ENCODE data around the gene CDH20.

The CDH20 gene

DNA sequence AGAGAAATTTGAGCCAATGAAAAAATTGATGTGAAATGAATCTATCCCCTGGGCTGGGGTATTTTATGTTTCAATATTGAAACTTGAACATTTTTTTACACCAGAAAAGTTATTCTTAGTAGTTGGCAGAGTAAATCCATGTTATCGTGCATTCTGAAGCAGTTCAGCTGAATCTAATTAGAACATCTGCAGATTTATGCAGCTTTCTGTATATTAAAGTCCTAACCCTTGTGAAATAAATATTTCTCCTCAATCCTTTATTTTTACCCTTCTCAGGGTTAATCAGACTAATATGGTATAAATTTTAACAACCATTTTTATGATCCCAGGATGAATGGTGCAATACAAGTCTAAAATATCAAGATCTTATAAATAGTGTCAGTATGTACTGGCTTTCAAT, 69.5 kb downstream of the CDH20 start:
- Histone ChIP-seq H2AFZ (ENCODE audit: low read depth, low read length) (no peak overlapping the region), H3K9me3 (ENCODE audit: low read length) (no peaks in the 10 kb centered on the region), H3K27me3 (ENCODE audit: insufficient read depth, low read length) (no peaks in the 10 kb centered on the region), H3K4me1 (ENCODE audit: insufficient read depth, low read length) (peaks cover 20% of the 10 kb centered on the region), H3K36me3 (ENCODE audit: insufficient read depth, low read length) (no peaks in the 10 kb centered on the region), H3K4me3 (ENCODE audit: low read length) (no peak overlapping the region)

DNA sequence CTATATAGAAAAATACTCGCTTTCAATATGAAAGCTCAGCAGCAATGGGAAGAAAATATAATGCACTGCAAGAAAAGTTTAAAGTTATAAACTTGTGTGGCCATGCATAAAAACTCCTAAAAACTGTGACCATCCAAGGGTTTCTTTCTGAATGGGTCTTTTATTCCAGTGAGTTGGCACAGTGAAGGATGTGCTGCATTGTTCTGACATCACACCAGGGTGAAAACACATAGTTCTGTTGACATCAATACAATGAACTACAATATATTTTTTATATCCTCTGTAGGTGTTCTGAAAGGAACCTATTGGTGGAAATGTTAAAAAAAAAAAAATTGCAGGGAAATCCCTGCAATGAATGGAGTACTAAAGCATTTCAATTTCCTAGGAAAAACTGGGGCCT, 80.2 kb downstream of the CDH20 start:
- Histone ChIP-seq H3K27me3 (ENCODE audit: insufficient read depth, low read length) (no peaks in the 10 kb centered on the region), H3K9me3 (ENCODE audit: low read length) (no peaks in the 10 kb centered on the region), H3K4me3 (ENCODE audit: low read length) (no peak overlapping the region), H3K4me1 (ENCODE audit: insufficient read depth, low read length) (peaks cover 37% of the 10 kb centered on the region), H3K36me3 (ENCODE audit: insufficient read depth, low read length) (no peaks in the 10 kb centered on the region), H2AFZ (ENCODE audit: low read depth, low read length) (no peak overlapping the region)

DNA sequence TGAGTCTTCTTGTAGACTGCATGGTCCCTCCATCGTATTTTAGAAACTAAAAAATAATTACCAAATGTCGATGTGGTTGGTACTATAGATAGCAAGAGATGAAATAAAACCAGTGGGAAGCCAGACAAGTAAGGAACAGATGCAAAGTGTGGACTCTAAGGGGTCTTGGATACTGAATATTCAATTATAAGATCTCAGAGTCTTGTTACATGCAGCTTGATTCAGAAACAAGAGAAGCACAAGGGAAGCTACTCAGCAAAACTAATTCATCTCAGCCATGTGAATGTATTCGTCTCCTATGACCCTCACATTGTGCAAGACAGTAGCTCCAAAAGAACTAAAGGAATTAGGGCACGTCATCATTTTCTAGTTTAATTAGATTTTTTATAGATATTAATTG, 80.9 kb downstream of the CDH20 start:
- Histone ChIP-seq H3K36me3 (ENCODE audit: insufficient read depth, low read length) (no peaks in the 10 kb centered on the region), H3K9me3 (ENCODE audit: low read length) (no peaks in the 10 kb centered on the region), H3K4me1 (ENCODE audit: insufficient read depth, low read length) (peaks cover 36% of the 10 kb centered on the region), H2AFZ (ENCODE audit: low read depth, low read length) (no peak overlapping the region), H3K4me3 (ENCODE audit: low read length) (no peak overlapping the region), H3K27me3 (ENCODE audit: insufficient read depth, low read length) (no peaks in the 10 kb centered on the region)

DNA sequence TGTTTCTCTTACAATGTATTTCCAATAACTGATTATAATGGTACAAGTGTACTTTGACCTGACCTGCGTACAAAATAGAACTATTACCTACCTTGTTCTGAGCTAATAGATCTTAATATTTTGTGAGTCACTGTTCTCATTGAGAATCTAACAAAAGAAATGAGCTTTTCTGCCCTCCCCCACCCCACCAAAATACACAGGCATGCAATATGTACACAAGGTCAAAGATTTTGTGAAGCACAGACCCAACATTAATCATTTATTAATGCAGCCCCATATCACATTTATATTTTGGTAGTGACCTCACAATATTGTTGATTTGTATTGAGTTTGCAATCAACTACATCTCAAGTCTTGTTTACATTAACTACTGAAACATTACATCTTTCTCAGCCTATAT, 86.5 kb downstream of the CDH20 start:
- no peaks in the 10 kb centered on the region for H3K9me3 ChIP-seq (ENCODE audit: low read length)

DNA sequence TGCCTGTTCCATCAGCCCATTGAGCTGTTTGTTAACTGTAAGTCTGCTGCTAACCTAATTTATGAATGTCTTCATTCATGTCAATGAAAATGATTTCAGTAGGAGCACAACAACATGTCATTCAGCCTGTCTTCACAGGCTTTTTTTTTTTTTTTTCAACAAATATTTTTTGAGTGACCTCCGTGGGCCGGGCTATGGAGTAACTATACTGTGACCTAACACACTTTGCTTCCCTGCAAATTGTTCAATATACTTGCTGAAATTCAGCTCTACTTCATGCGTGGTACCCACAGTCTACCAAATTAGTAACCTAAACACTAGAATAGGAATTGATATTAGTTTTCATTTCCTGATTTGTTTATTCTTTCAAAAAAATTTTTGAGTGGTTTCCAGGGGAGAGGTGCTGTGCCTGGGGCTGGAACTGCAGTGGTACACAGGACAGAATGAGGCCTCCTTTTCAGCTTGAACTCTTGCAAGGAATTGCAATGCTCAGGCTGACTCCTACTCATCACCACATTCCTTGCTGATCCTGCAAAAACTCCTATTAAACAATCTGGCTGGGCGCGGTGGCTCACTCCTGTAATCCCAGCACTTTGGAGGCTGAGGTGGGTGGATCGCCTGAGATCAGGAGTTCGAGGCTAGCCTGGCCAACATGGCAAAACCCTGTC, 87.1 kb downstream of the CDH20 start:
- H2AFZ ChIP-seq (ENCODE audit: low read depth, low read length) = no peak overlapping the region
- no peaks in the 10 kb centered on the region for H3K36me3 ChIP-seq (ENCODE audit: insufficient read depth, low read length)
- H3K27me3 ChIP-seq (ENCODE audit: insufficient read depth, low read length) = no peaks in the 10 kb centered on the region
- H3K9me3 ChIP-seq (ENCODE audit: low read length) = no peaks in the 10 kb centered on the region
- H3K4me3 ChIP-seq (ENCODE audit: low read length) = no peak overlapping the region
- peaks cover 4% of the 10 kb centered on the region for H3K4me1 ChIP-seq (ENCODE audit: insufficient read depth, low read length)

More for the DNA sequence above, 86.5 kb downstream of the CDH20 start:
- Histone ChIP-seq H3K4me1 (ENCODE audit: insufficient read depth, low read length) (peaks cover 10% of the 10 kb centered on the region), H2AFZ (ENCODE audit: low read depth, low read length) (no peak overlapping the region), H3K36me3 (ENCODE audit: insufficient read depth, low read length) (no peaks in the 10 kb centered on the region), H3K4me3 (ENCODE audit: low read length) (no peak overlapping the region), H3K27me3 (ENCODE audit: insufficient read depth, low read length) (no peaks in the 10 kb centered on the region)

DNA sequence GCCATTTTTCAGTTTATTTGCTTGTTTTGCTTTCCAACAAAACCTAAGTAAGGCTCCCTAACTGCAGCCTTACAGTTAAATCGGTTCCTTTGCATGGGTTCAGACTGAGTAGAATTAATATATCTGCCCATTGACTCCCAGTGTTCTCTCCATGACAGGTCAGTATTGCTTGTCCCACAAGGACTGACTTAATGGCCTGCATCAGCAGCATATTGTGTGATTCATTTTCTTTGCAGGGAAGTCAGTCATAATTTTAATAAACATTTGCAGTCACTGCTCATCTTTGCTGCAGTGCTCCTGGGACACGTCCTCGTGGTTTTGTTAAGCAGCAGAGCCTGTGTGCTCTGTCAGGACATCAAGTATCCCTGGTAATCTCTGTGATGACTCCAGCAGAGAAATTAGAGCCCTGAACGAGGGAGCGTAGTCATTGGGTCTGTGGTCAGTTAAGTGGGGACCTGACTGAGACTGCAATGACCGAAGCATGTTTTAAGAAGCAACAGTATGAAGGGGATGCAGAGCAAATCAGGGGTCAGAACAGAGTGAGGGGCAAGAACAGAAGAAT, 93.3 kb downstream of the CDH20 start:
- H3K36me3 ChIP-seq (ENCODE audit: insufficient read depth, low read length) = no peaks in the 10 kb centered on the region
- no peak overlapping the region for H2AFZ ChIP-seq (ENCODE audit: low read depth, low read length)
- no peaks in the 10 kb centered on the region for H3K9me3 ChIP-seq (ENCODE audit: low read length)
- peaks cover 9% of the 10 kb centered on the region for H3K4me1 ChIP-seq (ENCODE audit: insufficient read depth, low read length)
- H3K4me3 ChIP-seq (ENCODE audit: low read length) = no peak overlapping the region
- H3K27me3 ChIP-seq (ENCODE audit: insufficient read depth, low read length) = no peaks in the 10 kb centered on the region

DNA sequence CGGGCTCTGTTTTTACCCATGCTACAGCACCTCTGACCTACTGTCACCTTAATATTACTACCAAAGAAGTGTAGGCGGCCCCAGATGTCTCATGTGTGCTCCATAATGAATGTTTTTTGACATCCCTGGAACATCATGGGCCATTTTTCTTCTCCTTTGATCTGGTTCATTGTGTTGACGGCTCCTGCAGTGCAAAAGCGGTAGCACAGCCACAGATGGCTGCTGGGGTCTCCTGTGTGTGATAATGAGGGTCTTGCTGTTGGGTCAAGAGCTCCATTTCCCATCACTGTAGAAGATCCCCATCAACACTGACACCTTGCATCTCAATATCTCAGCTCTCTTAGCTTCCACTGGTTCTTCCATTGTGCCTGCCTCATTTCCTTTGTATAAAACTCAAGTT, 95.0 kb downstream of the CDH20 start:
- Histone ChIP-seq H3K9me3 (ENCODE audit: low read length) (no peaks in the 10 kb centered on the region), H3K27me3 (ENCODE audit: insufficient read depth, low read length) (no peaks in the 10 kb centered on the region), H2AFZ (ENCODE audit: low read depth, low read length) (no peak overlapping the region), H3K36me3 (ENCODE audit: insufficient read depth, low read length) (no peaks in the 10 kb centered on the region), H3K4me1 (ENCODE audit: insufficient read depth, low read length) (peaks cover 9% of the 10 kb centered on the region), H3K4me3 (ENCODE audit: low read length) (no peak overlapping the region)

DNA sequence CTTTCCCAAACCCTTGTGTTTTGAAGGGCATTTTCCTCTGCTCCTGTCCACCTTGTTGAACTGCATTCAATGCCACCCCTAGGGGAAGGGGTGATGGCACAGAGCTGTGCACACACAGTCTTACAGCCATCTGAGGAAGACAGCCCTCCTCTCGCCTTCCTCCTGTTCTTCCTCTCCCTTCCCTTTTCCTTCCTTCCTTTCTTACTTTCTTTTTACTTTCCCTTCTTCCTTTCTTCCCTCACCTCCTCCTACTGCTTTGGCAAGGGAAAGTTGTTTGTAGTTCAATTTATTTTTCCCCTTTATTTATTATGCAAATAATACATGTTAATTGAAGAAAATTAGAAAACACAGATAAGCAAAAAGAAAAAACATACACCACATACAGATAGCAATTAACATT, 99.4 kb downstream of the CDH20 start:
- Histone ChIP-seq H3K9me3 (ENCODE audit: low read length) (no peaks in the 10 kb centered on the region), H3K4me1 (ENCODE audit: insufficient read depth, low read length) (peaks cover 9% of the 10 kb centered on the region)

DNA sequence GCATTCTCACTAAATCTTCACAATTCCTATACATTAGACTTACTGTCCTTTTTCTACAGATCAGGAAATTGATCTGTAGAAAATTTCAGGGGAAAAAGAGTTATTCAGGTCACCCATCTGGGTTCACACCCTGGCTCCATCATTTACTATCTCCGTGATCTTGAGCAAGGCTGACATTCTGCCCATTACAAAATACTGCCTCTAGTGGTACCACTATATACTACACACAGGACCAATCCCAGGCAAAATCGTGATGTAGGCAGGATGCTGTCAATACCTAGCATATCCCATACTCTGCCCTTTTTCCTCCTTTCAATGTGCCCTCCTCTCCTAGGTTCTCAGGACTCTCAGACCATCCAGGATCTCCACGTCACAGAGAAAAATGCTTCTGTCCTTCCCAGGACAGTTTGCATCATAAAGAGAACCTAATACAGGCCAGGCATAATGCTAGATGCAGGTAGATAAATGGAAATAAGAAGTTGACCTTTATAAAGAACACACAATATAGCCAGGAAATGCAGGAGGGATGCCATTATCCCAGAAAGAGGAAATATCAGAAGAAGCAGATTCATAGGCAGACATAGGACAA, 101.9 kb downstream of the CDH20 start:
- Histone ChIP-seq H3K4me1 (ENCODE audit: insufficient read depth, low read length) (no peaks in the 10 kb centered on the region), H2AFZ (ENCODE audit: low read depth, low read length) (no peak overlapping the region), H3K36me3 (ENCODE audit: insufficient read depth, low read length) (no peaks in the 10 kb centered on the region), H3K4me3 (ENCODE audit: low read length) (no peak overlapping the region), H3K9me3 (ENCODE audit: low read length) (no peaks in the 10 kb centered on the region), H3K27me3 (ENCODE audit: insufficient read depth, low read length) (no peaks in the 10 kb centered on the region)

More for the DNA sequence above, 99.4 kb downstream of the CDH20 start:
- no peaks in the 10 kb centered on the region for H3K27me3 ChIP-seq (ENCODE audit: insufficient read depth, low read length)
- no peak overlapping the region for H2AFZ ChIP-seq (ENCODE audit: low read depth, low read length)
- no peaks in the 10 kb centered on the region for H3K36me3 ChIP-seq (ENCODE audit: insufficient read depth, low read length)
- no peak overlapping the region for H3K4me3 ChIP-seq (ENCODE audit: low read length)

DNA sequence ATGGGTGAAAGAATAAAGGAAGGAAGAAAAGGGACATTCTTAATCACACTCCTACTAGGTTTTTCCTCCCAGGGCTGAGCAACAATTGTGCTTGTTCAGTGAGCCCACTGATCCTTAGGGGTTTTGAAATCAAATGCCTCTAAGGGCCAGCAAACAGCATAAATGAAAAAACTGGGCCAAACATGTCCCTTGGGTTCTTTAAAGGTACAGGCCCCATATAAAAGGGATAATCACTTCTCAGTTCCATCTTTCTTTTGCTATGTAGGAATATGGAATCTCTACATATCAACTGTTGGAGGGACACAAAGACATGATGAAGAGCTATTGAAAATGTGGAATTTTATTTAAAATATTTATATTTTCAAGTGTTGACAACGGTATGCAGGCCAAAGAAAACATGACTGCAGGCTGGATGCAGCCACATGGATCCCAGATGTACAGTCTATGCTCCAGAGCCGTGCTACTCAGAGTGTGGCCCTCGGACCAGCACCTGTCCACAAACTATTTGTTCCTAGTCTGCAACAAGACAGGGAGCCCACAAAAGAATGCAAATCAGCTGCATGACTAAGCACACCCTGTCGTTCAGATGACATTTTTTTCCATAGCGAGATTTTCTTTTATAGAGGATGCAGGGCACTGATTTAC, 110.0 kb downstream of the CDH20 start:
- Histone ChIP-seq H3K4me3 (ENCODE audit: low read length) (no peak overlapping the region), H3K9me3 (ENCODE audit: low read length) (no peaks in the 10 kb centered on the region), H3K36me3 (ENCODE audit: insufficient read depth, low read length) (no peaks in the 10 kb centered on the region), H3K27me3 (ENCODE audit: insufficient read depth, low read length) (no peaks in the 10 kb centered on the region), H2AFZ (ENCODE audit: low read depth, low read length) (peak overlapping the region; percentile 5), H3K4me1 (ENCODE audit: insufficient read depth, low read length) (peaks cover 9% of the 10 kb centered on the region)

DNA sequence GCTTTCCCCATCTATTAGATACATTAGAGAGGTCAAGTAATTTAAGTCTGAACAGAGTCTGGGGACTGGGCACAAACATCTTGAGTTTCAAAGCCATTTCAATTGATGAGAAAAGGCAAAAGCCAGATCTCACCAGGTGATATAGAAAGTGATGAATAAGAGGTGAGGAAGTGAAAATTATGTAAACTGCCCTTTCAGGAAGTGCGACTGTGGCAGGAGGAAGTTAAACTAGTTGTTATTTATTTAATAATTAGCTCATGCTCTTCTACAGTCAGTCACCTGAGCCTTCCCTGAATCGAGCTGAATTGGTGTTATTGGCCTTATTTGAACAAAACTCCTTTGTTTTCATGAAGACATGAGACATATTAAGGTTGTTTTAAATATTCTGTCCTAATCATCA, 115.1 kb downstream of the CDH20 start:
- H3K36me3 ChIP-seq (ENCODE audit: insufficient read depth, low read length) = no peaks in the 10 kb centered on the region
- H3K4me1 ChIP-seq (ENCODE audit: insufficient read depth, low read length) = peaks cover 4% of the 10 kb centered on the region
- no peaks in the 10 kb centered on the region for H3K9me3 ChIP-seq (ENCODE audit: low read length)
- H3K27me3 ChIP-seq (ENCODE audit: insufficient read depth, low read length) = no peaks in the 10 kb centered on the region
- no peak overlapping the region for H2AFZ ChIP-seq (ENCODE audit: low read depth, low read length)
- no peak overlapping the region for H3K4me3 ChIP-seq (ENCODE audit: low read length)

DNA sequence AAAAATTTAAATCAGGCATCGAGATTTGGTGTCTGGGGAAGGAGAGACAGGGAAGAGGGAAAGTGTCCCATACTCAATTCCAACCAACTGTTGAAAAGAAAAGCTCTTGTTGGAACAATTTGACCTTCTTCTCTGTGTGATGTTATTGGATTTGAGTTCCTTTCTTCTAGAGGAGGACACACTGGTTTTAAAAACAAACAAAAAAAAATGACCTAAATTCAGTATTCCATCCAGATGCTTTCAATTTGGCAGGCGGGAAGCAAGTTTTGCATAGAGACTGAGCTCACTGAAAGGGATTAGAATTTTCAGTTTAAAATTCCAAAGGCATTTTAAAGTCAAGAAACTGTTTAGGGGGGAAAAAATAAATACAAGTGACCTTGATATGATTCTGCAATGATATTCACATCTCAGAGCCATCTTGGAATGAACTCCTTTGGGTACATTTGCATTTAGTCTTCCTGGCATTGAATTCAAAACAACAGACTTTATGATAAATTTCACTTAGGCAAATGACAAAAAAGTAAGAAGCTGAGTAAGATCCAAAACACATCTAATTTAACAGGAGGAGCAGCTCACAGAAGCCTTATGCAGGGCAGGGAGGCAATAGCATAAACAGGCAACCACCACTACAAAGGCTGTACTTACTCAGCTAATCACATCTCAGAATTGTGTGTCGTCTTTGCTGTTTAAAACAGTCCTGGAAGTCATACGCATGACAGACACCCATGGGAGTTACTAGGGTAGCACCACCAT, 126.8 kb downstream of the CDH20 start:
- Histone ChIP-seq H2AFZ (ENCODE audit: low read depth, low read length) (no peak overlapping the region), H3K27me3 (ENCODE audit: insufficient read depth, low read length) (no peaks in the 10 kb centered on the region), H3K4me1 (ENCODE audit: insufficient read depth, low read length) (peaks cover 8% of the 10 kb centered on the region), H3K4me3 (ENCODE audit: low read length) (no peak overlapping the region), H3K9me3 (ENCODE audit: low read length) (no peaks in the 10 kb centered on the region), H3K36me3 (ENCODE audit: insufficient read depth, low read length) (no peaks in the 10 kb centered on the region)
